ENCODE measurements around the gene PI4KB. TPM values are rescaled to one million over a fixed set of nuclear protein-coding genes. Genes with fewer than 3 reads are reported as not detected.

Gene PI4KB
- total and polyA plus RNA-seq, 9 of the 15 experiments (the other 6 are each of a cell fraction or from before 2014, with no cell fraction given), result 3.1 to 65.4 (median 45.1) TPM

DNA sequence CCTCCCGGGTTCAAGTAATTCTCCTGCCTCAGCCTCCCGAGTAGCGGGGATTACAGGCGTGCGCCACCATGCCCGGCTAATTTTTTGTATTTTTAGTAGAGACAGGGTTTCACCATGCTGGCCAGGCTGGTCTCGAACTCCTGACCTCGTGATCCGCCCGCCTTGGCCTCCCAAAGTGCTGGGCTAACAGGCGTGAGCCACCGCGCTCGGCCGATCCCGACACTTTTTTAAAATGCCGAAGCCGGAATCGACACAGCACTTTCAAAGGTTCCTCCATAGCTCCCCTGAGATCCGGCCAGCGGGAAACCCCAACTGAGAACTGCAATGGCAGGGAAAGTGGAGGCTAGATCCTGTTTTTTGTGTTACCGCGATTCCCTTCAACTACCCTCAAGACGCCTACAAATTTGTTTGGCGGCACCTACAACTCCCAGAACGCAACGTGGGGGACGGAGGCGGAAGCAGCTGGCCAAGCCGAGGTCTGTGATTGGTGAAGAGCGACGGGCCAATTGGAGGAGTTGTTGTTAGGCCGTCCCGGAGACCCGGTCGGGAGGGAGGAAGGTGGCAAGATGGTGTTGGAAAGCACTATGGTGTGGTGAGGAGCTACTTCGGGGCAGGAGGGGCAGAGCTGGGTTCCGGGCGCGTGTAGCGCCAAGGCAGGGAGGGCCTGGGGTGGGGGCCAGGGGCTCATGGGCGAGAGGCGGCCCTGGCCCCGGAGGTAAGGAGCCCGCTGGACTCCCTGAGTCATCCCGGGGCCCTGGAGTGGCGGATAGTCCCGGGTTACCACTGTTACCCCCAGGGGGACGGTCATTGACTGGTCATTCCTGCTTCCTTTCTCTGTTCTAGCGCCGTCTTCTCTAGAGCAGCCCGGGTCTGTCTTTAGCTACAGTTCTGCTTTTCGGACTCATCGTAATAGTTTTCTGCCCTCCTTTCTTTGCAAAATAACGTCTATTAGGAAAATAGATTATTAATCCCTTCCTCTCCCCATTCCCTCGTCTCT, 72.7 kb downstream of the PI4KB start, which contains the start of gene PSMD4 (continued):
- TF ChIP-seq, protein P1, sequence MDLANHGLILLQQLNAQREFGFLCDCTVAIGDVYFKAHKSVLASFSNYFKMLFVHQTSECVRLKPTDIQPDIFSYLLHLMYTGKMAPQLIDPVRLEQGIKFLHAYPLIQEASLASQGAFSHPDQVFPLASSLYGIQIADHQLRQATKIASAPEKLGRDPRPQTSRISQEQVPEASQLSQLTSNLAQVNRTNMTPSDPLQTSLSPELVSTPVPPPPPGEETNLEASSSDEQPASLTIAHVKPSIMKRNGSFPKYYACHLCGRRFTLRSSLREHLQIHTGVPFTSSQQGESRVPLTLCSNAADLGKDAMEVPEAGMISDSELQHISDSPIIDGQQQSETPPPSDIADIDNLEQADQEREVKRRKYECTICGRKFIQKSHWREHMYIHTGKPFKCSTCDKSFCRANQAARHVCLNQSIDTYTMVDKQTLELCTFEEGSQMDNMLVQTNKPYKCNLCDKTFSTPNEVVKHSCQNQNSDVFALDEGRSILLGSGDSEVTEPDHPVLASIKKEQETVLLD (IDR thresholded peaks at IDR 0.05), result 0 out of 2 replicates have a peak, but pooled peaks have one; percentile 29
- TF ChIP-seq SOX6 (IDR thresholded peaks at IDR 0.05) (no peak), FIP1L1 (IDR thresholded peaks at IDR 0.05; ENCODE audit: low read depth, low read length, poor library complexity, severe bottlenecking) (no peak), XRCC4 (IDR thresholded peaks at IDR 0.05; ENCODE audit: extremely low read depth, insufficient read depth, insufficient read length) (no peak), U2AF1 (optimal IDR thresholded peaks at IDR 0.05; ENCODE audit: low read depth, low read length) (no peak), PHB (CRISPR knock-in tag; IDR thresholded peaks at IDR 0.05) (no peak), RAD21 (CRISPR knock-in tag; conservative IDR thresholded peaks at IDR 0.05 in 1 of 2, IDR thresholded peaks at IDR 0.05 in 1 of 2) (no peak), CREB1 (IDR thresholded peaks at IDR 0.05) (peak; percentile 52; the same call in 1 of the 2 replicates), CREB1 (CRISPR knock-in tag; IDR thresholded peaks at IDR 0.05) (no peak; the same call in 1 of the 2 replicates), SETDB1 (IDR thresholded peaks at IDR 0.05; ENCODE audit: low read length) (no peak), HLTF (IDR thresholded peaks at IDR 0.05) (peak; percentile 29; the same call in 1 of the 2 replicates), POLR2AphosphoS2 (IDR thresholded peaks at IDR 0.05; ENCODE audit: low read length) (peak; percentile 66; the same call in 1 of the 2 replicates), DNMT1 (IDR thresholded peaks at IDR 0.05) (no peak), YBX1 (IDR thresholded peaks at IDR 0.05) (no peak)
- TF ChIP-seq, protein P2, sequence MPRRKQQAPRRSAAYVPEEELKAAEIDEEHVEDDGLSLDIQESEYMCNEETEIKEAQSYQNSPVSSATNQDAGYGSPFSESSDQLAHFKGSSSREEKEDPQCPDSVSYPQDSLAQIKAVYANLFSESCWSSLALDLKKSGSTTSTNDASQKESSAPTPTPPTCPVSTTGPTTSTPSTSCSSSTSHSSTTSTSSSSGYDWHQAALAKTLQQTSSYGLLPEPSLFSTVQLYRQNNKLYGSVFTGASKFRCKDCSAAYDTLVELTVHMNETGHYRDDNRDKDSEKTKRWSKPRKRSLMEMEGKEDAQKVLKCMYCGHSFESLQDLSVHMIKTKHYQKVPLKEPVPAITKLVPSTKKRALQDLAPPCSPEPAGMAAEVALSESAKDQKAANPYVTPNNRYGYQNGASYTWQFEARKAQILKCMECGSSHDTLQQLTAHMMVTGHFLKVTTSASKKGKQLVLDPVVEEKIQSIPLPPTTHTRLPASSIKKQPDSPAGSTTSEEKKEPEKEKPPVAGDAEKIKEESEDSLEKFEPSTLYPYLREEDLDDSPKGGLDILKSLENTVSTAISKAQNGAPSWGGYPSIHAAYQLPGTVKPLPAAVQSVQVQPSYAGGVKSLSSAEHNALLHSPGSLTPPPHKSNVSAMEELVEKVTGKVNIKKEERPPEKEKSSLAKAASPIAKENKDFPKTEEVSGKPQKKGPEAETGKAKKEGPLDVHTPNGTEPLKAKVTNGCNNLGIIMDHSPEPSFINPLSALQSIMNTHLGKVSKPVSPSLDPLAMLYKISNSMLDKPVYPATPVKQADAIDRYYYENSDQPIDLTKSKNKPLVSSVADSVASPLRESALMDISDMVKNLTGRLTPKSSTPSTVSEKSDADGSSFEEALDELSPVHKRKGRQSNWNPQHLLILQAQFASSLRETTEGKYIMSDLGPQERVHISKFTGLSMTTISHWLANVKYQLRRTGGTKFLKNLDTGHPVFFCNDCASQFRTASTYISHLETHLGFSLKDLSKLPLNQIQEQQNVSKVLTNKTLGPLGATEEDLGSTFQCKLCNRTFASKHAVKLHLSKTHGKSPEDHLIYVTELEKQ (CRISPR knock-in tag; IDR thresholded peaks at IDR 0.05), result no peak
